Stimulated activated CD4-positive, alpha-beta T cell treated with anti-CD3 and anti-CD28 coated beads, Interleukin-1b, Interleukin-23, amount 100 ng/mL, for 4 hours (primary cell): Measurements from ENCODE around the gene SEPTIN5.
A peak's percentile ranks its signal among the peaks of the same experiment; 100 is the strongest.
"Not testable (repeated sequence)": the region's sequence is repeated elsewhere in the genome, so short reads cannot be mapped to it uniquely, and the experiment has no call there.

Source experiments
- DNase-seq, 2 donors: peaks; one replicate each; pipeline ENCODE4 v3.0.0-alpha.2; 2020; ENCODE audit warnings: low read depth in 2 of 2

The SEPTIN5 gene

DNA sequence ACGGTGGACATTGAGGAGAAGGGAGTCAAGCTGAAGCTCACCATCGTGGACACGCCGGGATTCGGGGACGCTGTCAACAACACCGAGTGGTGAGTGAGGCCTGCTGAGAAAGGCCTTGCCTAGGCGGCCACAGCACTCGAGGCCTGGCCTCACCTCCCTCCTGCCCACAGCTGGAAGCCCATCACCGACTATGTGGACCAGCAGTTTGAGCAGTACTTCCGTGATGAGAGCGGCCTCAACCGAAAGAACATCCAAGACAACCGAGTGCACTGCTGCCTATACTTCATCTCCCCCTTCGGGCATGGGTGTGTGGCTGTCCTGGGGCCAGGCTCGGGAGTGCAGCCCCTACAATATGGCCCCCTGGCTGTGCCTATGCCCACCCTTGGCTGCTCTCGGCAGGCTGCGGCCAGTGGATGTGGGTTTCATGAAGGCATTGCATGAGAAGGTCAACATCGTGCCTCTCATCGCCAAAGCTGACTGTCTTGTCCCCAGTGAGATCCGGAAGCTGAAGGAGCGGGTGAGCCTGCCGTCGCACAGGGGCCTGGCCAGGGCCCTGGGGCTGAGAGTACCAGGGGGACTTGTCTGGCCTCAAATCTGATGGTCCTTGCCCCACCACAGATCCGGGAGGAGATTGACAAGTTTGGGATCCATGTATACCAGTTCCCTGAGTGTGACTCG, 6.0 kb downstream of the SEPTIN5 start:
- no peak for DNase-seq

- no peak for DNase-seq
Observed at GRCh38 chr22:19720999-19721329, 6.7 kb downstream of the SEPTIN5 start.

DNA sequence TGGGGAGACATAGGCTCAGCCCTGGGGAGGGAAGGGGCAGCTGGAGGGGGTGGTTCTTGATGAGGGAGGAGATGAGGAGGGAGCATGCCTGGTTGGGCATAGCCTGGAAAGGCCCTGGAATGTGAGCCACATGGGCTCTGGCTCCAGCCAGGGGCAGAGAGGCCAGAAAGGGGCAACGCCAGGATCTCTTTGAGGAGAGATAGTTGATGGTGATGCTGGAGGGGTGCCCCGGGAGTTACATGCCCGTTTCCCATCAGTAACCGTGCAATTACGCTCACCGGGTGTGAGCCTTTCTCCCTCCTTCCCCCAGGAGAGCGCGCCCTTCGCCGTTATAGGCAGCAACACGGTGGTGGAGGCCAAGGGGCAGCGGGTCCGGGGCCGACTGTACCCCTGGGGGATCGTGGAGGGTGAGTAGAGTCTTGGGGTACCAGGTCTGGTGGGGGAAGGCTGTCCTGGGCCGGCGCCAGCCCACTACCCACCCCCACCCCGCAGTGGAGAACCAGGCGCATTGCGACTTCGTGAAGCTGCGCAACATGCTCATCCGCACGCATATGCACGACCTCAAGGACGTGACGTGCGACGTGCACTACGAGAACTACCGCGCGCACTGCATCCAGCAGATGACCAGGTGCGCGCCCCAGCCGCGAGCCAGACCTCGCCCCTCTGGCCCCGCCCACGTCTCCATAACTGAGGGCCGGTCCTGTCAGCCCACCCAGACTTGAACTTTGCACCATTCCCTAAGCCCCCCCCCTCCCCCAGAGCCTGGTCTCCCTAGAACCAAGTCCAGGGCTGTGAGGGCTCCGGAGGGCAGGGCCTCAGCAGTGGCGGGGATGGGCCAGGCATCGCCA, 7.3 kb downstream of the SEPTIN5 start:
- DNase-seq, result no peak

GRCh38 chr22:19722178-19722981, 8.1 kb downstream of the SEPTIN5 start:
- no peak for DNase-seq

DNA sequence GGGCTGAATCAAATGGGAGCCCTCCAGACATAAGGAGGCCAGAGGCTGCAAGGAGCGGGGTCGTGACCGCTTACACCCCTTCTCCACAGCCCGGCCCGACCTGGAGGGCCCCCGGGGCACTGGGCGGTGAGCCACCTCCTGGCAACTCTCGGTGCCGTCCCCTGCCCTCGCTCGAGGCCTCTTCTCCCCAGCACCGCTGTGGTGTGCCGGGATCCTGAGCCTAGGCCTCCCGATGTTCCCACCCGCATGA, 8.6 kb downstream of the SEPTIN5 start:
- no peak for DNase-seq

- peak in 1 of 2 donors; percentile 31 for DNase-seq
Observed at GRCh38 chr22:19723232-19723982, 9.1 kb downstream of the SEPTIN5 start, which contains the start of gene GP1BB. TSS of gene GP1BB (plus strand) at chr22:19723539. CDS start at chr22:19723570, 31 bp downstream.

- peak in 1 of 2 donors; percentile 27 for DNase-seq
Observed at GRCh38 chr22:19723983-19724827, 9.9 kb downstream of the SEPTIN5 start.

- no peak for DNase-seq
Observed at GRCh38 chr22:19724927-19725661, 10.8 kb downstream of the SEPTIN5 start.

DNA sequence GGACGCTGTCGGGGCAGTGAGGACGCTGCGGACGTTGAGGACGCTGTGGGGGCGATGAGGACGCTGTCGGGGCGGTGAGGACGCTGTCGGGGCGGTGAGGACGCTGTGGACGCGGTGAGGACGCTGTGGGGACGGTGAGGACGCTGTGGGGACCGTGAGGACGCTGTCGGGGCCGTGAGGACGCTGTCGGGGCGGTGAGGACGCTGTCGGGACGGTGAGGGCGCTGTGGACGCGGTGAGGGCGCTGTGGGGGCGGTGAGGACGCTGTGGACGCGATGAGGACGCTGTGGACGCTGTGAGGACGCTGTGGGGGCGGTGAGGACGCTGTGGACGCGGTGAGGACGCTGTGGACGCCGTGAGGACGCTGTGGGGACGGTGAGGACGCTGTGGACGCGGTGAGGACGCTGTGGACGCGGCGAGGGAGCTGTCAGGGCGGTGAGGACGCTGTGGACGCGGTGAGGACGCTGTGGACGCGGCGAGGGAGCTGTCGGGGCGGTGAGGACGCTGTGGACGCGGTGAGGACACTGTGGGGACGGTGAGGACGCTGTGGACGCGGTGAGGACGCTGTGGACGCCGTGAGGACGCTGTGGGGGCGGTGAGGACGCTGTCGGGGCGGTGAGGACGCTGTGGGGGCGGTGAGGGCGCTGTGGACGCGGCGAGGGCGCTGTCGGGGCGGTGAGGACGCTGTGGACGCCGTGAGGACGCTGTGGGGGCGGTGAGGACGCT, 11.9 kb downstream of the SEPTIN5 start:
- not testable (repeated sequence) for DNase-seq

- no peak for DNase-seq
Observed at GRCh38 chr22:19727310-19728150, 13.2 kb downstream of the SEPTIN5 start.

DNA sequence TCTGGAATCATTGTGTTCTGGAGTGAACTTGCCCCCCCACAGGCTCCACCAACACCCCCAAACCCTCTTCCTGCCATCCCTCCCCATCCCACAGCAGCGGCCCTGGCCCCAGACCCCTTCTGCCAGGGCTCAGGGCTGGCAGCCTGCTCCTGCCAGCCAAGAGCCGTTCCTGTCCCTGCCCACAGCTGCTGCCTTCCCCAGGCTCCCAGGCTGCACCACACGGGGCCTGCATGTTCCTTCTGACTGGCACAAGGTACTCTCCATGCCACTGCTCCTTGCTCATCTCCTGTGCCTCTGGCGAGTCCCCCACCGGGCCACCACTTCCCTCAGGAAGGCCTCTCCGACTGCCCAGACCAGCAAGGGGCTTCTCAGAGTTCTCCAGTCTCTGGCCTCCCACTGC, 14.0 kb downstream of the SEPTIN5 start:
- no peak for DNase-seq

DNA sequence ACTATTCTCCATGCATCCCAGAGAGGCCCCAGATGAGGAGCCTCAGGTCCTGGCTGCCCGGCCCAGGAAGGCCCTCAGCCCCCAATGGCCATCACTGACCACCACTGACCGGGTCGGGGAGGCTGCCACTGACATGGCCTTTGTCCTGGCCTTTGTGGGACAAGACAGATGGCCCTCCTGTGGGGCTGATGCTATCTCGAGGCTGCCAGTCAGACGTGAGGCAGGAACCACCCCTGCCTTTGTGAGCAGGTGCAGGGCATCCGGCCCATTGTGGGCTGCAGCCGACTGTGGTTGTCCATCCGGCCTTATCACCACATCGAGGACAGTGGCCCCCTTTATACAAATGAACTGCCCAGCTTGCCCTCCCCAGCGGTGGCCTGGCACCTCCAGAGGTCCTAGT, 14.5 kb downstream of the SEPTIN5 start:
- DNase-seq, result no peak

- no peak for DNase-seq
Observed at GRCh38 chr22:19729507-19729906, 15.2 kb downstream of the SEPTIN5 start.

- no peak for DNase-seq
Observed at GRCh38 chr22:19730198-19730597, 15.9 kb downstream of the SEPTIN5 start.

DNA sequence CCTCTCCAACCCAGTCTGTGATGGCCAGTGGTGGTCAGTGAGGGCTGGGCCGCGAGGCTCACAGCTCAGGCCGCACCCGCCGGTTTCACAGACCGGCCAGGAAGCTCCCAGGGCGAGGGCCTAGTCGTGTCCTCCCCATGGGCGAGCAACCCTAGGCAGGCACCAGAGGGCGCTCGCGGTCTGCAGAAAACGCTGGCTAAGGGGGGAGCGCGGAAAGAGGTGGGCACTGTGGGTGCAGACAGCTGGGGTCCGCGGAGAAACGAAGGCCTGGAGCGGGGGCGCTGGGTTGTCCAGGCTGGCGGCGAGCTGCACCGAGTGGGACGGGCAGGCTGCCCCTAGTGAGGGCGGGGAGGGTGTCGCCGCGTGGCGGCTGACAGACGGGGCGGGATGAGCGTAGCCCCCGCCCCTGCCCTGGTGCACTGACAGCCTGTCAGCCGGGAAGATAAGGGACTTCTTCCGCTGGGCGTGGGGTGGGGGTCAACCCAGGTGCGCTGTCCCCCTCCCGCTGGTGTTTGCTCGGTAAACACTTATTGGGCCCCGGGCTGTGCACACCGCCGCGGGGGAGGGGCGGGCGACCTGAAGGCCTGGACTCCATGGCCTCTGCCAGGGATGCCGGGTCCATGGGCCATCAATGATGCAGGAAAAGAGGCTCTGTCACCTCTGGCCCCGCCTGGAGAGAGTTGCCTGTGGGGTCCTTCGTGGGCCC, 16.5 kb downstream of the SEPTIN5 start:
- peak; percentile 87 to 89 for DNase-seq

- DNase-seq, result no peak
Observed at GRCh38 chr22:19731361-19732135, 17.2 kb downstream of the SEPTIN5 start.

DNA sequence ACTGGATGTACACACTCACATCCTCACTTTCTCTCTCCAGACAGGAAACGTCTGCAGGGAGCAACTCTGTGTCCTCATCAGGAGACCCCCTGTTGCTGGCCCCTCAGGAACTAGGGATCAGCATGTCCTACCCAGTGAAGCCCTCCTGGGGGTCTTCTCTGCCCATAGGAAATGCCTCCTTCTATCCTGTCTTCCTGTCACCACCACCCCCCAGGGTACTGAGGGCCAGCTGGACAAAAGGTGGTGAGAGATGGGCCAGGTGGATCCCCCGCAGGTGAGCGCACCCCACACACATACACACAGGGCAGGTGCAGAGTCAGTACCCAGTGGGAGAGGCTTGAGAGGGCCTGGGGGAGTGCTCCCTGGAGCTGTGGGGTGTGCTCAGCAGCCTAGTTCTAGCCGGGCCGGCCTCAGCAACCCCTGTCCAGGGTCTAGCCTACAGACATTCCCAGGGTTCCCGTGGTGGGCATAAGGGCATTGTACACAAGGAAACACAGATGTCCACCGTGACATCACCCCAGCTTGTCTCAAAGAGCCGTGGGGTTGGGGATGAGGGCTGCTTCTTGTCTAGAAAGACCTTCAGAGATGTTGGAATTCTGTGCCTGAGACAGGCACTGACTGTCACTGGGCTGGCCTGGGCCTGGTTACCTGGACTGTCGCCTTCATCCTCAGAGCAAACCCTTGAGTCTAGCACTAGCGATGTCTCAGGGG, 18.3 kb downstream of the SEPTIN5 start:
- DNase-seq, result no peak
